GM10847 (cell line): Measurements from ENCODE around the gene MACROD1.

Experiments used
- POLR2A ChIP-seq: IDR thresholded peaks from 2 replicates; pipeline ENCODE4 v1.6.1; 2011; ENCODE audit not compliant: insufficient read length; ENCODE audit errors: extremely low read depth

Gene MACROD1

DNA sequence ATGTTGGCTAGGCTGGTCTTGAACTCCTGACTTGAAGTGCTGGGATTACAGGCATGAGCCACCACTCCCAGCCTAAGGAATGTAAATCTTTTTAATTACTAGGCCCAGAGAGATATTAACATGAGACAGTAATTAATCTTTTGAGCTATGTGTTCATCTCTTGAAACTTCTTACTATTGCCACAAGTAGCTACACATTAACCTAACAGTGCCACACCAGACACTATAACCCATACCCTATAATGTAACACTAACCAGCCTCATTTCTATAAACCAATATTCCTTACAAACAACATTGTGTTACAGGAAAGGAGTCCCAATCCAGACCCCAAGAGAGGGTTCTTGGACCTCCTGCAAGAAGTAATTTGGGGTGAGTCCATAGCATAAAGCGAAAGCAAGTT is 199.5 kb downstream of the MACROD1 start:
- no peak for TF ChIP-seq POLR2A

DNA sequence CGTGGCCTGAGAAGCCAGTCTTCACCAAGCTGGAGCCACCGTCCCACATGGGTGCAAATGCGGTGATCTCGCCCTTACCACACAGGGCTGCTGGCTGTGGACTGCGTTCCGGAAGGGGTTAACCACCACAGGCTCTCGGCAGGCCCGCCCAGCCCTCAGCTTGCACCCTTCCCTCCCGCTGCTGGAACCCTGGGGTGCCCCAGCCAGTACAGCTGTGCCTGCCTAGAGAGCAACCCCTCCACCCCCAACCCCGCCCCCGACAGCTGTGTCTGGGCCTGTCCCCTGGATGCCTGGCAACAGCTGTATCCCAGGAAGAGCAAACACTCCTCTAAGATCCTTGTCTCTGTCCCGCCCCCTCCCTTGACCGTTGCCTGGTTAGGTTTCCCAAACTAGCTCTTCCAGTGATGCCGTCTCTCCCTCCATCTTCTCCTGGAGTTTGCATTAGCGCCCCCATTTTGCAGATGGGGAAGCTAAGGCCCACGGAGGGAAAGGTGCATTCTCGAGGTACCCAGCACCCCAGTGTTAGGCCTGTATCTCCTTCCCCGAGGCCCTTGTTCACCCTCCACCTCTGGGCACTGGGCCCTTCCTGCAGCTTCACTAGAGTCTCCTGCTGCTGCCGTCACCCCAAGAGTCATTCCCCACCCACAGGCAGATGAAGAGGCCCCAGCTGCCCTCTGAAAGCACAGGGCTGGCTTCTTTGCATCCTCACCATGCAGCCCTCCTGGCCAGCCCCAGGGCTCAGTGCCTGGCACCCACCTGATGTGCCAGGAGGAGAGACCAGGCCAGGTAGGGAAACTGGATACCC is 204.1 kb downstream of the MACROD1 start:
- no peak for TF ChIP-seq POLR2A

DNA sequence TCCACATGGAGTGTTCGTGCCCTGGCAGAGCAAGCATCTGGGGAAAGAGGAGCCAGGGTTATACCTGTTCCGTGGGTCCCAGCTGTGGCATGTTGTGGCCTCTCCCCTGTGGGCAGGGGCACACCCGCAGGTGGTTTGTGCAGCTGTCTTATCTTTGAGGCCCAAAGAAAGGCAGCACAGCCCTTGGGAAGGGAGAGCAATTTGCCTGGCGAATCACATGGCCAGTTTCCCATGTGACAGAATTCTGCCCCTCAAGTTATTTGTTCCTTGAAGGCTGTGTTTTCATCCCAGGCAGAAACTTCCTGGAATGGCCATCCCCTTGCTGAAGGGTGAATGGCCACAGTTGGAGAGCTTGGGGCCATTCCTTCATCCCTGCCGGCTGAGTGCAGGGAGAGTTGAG is 207.9 kb downstream of the MACROD1 start:
- TF ChIP-seq POLR2A = no peak

DNA sequence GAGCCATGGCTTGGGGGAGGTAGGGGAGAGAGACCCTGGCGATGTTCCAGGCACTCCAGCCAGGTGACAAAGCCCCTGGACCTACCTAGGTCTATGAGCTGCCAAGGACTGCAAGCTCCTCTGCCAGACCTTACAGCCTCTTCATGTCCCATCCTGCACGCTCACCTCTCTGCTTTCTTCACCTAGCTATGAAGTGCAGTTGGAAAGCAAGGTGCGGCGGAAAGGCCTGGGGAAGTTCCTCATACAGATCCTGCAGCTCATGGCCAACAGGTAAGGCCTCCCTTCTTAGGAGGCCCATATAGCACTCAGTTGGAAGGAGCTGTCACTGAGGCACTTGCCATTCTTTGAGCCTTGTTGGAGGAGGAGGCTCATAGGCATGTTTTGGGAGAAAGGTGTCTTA is 213.3 kb downstream of the MACROD1 start:
- TF ChIP-seq POLR2A = no peak

DNA sequence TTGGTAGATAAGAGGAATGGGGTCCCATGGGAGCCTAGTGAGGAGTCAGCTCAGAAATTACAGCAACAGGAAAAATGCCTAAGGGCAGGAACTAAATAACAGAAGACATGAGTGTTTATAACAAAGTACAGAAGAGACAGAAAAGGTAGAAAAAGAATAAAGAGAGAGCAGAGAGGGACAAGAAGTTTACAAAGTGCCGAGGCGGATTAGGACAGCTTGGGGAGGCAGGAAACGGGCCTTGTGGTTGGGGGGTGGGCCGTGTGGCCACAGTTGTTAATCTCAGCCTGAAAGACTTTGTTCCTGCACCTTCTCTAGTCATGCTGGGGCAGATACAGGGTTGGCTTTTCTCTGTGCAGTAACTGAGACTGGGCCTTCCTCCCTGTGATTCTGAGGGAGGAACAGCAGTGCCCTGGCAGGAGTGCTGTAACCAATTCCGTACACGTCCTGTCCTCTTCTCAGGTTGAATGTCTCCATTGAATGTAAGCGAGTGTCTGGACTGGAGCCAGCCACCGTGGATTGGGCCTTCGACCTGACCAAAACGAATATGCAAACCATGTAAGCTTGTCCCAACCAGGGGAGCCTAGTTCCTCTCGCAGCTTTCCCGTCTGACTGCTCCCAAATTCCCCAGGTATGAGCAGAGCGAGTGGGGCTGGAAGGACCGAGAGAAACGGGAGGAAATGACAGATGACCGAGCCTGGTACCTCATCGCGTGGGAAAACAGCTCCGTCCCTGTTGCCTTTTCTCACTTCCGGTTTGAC is 214.0 kb downstream of the MACROD1 start:
- TF ChIP-seq POLR2A = no peak
